HG03139 (cell line): ENCODE data around the gene B4GALT5.
"Not testable (repeated sequence)": the region's sequence is repeated elsewhere in the genome, so short reads cannot be mapped to it uniquely, and the experiment has no call there.

Experiments used
- ATAC-seq: cut with Tn5 transposase; IDR thresholded peaks from one replicate; pipeline ENCODE4 v1.9.1; 2021; ENCODE audit not compliant: unreplicated experiment

B4GALT5 gene

DNA sequence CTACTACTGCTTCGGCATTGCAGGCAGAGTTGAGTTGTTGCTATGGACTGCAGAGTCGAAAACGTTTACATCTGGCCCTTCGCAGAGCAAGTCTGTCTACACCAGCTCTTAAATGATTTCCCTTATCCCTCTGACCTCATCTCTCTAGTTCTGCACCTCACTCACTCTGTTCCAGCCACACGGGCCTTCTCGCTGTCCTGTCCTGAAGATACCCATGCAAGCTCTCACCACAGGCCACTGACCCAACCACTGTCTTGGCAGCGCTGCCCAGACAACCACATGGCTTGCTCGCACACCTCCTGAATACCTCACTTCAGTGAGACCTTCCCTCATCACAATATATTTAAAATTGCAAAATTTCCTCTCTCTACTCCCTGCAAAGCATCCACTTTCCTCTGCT is 31.4 kb downstream of the B4GALT5 start:
- no peak for ATAC-seq

DNA sequence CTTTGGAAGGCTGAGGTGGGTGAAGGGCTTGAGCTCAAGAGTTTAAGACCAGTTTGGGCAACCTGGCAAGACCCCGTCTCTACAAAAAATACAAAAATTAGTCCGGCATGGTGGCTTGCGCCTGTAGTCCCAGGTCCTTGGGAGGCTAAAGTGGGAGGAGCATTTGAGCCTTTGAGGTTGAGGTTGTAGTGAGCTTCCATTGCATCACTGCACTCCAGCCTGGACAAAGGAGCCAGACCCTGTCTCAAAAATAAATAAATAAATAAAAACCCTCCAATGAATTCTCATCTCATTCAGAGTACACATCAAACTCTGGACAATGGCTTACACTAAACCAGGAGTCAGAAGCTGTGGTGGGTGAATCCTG is 31.8 kb downstream of the B4GALT5 start:
- ATAC-seq, result no peak

DNA sequence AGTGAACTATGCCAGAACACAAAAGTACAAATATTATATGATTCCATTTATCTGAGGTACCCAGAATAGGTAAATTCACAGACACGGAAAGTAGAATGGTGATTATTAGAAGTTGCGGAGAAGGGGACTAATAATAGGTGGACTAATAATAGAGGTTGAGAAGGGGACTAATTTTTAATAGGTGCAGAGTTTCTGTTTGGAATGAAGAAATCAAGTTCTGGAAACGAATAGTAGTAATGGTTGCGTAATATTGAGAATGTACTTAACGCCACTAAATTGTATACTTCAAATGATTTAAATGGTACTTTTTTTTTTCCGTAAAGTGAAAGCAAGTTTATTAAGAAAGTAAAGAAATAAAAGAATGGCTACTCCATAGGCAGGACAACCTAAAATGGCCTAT is 33.2 kb downstream of the B4GALT5 start:
- ATAC-seq, result no peak

DNA sequence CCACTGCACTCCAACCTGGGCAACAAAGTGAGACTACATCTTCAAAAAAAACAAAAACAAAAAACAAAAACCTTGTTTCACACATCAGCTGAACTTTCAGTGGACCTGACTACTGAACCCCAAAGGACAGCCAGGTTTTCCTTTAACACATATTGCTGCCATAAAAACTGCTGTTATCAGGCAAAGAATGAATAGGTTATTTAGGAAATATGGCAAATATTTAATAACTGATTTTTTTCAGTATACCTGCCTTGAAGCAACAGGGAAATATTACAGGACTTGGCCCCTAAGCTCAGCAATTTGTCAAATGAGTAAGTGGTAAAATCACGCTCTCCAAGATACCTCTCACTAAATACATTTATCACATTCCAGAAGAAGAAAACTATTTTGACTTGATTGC is 34.0 kb downstream of the B4GALT5 start:
- no peak for ATAC-seq

DNA sequence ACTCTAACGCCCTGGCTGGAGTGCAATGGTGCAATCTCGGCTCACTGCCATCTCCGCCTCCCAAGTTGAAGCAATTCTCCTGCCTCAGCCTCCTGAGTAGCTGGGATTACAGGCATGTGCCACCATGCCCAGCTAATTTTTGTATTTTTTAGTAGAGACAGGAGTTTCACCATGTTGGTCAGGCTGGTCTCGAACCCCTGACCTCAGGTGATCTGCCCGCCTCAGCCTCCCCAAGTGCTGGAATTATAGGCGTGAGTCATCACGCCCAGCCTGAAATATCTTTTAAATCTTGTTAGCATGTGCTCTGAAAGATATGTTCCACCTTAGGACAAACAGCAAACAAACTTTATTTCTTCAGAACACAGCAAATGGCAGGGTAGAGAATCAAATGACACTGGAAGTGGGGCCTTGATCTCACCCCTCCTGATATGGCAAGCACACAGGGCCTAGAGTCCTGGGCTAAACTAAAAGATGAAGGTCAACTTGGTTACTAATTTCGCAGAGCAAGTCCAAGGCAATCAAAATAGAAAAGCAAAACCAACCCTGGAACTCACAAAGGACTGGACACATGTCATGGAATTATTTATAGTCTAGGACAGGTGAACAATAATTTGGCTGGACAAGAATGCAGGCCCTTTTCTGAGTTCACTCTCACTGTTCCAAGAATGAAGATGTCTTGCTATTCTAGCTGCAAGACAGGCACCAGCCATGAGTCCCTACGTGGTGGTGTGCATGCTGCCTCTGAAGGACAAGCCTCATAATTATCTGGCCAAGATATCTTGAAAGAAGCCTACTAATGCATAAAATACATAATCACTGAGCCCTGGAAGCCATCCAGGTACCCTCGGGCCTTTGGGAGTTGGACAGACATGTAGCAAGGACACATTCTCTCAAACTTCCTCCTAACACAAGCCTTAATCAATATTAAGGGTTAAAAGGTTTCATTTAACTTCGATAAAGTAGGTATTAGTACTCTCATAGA is 35.6 kb downstream of the B4GALT5 start:
- ATAC-seq, result no peak

DNA sequence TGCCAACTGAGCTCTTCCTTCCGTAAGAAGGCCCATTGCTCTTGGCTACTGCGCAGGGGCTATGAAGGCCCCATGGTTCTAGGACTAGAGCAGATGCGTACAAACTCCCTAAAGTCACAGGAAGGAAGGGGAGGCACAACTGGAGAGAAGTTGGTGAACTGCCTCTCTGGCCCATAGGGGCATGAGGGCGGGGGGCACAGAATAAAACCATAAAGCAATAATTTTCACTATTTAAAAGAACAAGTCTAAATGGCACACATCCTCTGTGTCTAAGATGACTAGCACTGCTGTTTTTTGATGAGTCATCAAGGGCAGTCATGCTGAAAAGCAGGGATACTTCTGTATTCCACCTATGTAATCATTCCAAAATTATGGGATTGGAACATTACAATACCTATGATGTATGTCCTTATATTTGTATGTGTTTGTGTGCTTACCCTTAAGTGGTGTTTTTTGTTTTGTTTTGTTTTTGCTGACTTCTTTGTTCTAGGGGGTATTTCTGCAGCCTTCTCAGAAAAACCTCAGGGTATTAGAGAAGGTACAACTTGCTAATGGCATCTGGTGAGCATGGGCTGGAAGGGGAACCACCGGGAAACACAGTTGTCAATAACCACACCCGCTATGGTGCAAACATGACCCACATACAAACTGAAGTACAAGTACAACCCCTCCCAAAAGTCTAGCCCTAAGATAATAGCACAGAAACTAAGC is 36.9 kb downstream of the B4GALT5 start:
- ATAC-seq, result no peak

DNA sequence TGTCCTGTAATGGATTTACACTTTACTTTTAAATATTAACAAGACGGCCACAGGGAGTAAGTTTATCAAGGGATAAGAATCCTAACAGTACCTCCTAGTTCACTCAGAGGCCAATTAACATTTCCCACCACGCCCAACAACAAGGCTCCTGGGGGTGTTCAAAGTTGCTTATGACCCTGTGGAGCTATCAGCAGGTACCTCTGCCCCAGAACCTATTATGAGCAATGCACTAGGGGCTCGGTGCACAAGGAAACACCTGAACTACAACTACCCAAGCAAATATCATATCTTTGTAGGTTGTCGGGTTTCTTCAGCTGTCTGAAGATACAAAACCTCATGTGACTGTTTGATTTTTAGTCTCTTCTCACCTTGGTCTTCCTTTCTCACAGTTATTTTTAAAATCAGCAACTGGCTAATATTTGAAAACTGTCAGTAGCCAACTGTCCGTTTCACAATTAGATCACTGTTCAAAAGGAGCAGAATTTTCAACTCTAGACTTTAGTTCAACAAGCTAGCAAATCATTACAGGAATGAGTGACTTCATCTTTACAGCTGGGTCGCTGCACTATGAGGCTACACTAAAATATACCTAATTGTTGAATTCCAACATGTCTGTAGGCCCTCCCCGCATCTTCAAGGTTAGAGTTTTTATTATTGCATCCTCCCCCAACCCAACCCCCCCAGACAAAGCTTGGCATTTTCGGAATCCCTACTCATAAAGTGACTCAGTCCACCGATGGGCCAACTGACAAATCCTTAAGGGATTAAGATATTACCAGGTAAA is 38.1 kb downstream of the B4GALT5 start:
- no peak for ATAC-seq

DNA sequence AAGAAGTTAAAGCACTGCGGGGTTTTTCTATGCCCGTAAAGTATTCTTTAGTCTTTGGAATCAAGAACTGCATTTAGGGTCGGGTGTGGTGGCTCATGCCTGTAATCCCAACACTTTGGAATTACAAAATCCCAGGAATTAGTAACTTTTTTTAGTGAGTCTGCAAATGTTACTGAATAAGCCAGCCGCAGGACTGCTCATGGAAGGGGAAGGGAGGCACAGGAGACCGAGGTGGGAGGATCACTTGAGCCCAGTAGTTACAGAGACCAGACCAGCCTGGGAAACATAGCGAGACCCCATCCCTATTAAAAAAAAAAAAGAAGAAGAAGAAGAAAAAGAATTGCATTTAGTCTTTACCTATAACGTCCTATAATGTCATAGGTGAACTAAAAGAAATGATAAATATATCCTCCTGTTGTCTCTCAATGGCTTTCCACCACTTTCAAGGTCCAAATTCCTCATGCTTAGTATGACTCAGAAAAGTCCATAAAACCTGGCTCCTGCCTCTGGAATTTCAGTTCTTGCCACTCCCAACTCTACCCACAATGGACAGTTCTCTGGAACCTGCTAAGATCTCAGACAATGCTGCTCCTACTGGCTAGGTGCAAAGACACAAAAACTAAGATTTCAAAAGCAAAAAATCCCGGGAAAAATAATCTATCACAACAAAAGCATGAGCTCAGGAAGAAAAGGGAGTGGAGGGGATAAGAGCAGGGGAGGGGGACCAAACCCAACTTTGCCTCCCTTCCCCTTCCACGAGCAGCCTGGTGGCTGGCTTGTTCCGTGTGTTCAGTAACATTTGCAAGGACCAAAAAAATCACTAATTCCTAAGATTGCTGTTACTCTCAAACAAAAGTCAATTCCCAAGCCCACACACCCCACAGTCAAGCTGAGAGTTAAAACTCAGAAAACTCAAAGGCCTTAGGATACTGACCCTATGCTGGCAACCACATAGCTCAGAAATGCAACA is 39.0 kb downstream of the B4GALT5 start:
- ATAC-seq, result no peak

DNA sequence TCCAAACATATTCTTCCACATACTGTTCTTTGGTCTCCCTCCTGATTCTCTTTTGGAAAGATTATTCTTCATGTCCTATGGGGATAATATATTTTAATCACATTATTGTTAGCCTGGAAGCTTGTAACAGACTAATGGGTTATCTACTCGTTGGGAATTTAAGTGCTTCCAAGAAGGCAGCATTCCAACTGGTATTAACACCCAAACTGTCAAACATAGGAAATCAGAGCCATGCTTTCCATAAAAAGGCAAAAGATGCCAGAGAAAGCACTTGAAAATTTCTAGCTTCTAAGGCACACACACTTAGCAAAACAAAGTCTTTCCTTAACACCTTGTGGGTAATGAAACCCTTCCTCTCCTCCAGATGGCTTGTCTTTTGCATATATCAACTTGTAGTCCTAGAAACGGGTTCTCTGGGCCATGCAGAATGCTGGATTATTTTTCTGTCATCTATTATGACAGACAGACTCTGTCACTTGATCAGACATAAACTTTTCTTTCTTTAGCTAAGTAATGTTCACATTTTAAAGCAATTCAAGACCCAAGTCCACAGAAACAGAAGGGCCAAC is 41.5 kb downstream of the B4GALT5 start:
- ATAC-seq, result no peak

DNA sequence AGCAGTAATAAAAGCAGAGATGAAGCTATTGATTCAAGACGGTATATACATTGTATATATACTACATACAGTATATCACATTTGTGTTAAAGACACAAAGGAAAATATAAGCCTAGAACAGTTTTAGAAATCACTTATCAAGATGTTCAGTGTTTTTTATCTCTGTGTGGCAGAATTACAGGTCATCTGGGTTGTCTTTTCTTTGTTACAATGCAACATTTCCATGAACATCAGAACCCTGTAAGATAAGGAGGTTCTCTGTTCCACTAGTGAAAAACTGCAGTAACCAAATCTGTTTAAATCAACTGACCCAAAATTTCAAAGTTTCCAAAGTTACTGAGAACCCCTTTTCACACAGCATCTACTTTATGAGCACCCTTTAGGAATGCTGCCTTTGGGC is 42.2 kb downstream of the B4GALT5 start:
- no peak for ATAC-seq

DNA sequence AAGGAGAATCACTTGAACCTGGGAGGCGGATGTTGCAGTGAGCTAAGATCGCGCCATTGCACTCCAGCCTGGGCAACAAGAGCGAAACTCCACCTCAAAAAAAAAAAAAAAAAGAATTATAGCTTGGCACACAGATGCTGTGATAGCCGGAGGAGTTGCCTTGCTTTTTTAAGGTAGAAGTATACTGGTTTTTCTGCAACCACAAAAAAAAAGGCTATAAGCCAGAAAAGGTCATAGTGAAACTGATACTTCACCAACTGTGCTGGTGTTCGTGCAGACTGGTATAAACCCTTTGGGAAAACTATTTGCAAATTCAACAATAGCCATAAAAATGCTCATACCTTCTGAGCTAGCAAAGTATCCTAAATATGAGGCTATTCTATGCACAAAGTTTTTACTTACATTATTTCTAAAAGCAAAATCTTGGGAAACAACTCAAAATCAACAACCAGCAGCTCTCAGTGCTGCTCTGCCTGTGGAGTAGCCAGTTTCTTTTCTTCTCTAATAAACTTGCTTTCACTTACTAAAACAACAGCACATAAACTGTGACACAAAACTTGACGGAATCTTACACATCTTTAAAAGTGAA is 44.0 kb downstream of the B4GALT5 start:
- ATAC-seq, result peak; percentile 50

DNA sequence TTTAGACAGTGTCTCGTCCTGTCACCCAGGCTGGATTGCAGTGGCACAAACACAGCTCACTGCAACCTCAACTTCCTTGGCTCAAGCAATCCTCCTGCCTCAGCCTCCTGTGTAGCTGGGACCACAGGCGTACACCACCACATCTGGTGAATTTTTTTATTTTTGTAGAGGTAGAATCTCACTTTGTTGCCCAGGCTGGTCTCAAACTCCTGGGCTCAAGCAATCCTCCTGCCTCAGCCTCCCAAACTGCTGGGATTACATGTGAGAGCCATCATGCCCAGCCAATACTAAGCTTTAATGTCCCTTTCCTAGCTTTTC is 44.8 kb downstream of the B4GALT5 start:
- not testable (repeated sequence) for ATAC-seq

DNA sequence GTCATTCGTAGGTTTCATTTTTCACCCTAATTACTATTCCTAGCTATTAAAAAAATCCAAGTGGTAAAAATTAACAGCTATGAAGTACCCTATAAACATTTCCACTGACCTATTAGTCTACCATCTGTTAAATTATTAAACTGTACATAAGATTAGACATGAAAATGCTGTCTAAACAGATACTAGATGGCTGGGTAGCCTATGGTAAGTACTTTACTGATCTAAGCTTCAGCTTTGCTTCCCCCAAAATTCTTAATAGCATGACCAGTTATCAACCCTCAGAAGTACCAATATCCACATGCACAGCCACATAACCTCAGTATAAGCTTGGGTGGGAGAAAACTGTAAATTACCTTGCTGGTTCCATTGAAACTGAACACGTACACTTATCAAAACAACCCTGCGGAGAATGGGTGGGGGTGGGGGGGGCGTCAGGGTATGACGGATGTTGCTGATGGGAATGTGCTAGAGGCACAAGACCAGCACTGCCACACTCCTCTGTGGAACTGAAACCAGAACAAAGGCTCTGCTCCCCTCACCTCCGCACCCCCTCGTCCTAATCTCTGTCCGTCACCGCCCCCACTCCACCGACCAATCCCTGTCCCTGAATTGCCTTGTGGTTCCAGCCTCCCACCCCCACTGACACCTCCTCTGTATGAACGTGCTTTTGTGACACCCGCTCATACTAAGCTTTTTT is 45.3 kb downstream of the B4GALT5 start:
- peak; percentile 70 for ATAC-seq

DNA sequence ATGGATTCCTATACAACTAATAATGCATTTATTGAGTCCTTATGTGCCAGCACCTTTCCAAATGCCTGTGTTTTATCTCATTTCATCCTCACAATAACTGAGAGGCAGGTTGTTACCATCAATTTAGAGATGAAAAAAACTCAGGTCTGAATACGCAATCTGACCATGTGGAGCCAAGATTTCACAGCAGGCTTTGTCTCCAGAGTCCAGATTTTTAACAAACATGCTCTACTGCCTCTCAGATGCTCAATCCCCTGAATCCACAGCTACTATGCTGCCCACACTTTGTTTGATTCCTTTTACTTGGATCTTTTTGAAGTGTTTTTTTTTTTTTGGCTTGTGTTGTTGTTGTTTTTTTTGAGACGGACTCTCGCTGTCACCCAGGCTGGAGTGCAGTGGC is 46.8 kb downstream of the B4GALT5 start:
- no peak for ATAC-seq

DNA sequence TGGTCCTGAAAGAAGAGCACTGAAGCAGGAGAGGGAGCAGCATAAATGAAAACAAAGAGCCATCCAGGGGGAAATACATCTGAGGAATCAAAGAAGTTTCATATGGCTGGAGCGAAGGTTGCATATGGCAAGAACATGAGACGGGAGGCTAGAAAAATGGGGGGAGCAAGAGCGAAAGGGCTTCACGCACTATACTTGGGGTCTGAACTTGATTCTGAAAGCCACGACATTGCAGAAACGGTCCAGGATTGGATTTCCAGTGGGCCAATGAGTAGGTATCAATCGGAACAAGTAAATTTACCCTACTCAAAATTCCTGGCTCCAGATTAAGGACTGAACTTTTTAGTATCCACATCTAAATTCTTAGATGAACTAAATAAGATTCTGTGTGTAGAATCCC is 47.9 kb downstream of the B4GALT5 start:
- ATAC-seq, result no peak

DNA sequence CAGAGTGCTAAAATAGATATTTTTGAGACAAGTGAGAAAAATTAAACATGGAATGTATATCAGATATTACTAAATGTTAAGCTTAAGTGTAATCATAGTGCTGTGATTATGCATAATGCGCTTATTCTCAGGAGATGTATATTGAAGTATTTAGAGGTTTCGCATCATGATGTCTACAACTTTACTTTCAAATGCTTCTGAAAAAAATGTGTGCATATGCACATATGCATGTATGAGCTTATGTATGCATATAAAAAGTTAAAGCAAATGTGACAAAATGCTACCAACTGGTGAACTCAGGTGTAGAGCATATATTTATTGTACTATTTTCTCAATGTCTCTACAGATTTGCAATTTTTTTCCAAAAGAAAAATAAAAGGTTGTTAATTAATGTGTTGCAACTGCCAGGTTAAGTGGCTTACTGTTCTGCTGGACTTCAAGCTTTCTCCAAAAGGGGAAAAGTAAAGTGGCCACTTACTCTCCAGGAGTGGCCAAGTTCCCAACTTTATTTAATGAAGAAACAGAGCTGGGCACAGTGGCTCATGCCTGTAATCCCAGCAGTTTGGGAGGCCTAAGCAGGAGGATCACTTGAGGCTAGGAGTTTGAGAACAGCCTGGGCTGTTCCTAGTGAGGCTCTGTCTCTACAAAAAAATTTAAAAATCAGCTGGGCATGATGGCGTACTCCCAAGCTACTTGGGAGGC is 48.9 kb downstream of the B4GALT5 start:
- no peak for ATAC-seq

DNA sequence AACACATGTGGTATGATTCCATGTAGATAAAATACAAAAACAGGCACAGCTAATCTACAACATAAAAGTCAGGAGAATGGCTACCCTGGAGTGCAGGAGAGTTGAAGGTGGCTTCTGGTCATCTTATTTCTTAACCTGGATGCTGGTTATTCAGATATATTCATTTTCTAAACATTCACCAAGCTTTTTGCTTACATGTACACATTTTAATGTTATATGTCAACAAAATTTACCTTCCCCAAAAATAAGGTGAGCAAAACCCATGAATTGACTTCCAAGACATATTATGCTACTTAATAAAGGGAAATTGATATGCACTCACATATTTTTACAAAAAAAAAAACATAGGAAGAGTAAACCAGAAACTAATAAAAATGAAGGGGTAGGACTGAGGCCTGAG is 50.6 kb downstream of the B4GALT5 start:
- no peak for ATAC-seq

DNA sequence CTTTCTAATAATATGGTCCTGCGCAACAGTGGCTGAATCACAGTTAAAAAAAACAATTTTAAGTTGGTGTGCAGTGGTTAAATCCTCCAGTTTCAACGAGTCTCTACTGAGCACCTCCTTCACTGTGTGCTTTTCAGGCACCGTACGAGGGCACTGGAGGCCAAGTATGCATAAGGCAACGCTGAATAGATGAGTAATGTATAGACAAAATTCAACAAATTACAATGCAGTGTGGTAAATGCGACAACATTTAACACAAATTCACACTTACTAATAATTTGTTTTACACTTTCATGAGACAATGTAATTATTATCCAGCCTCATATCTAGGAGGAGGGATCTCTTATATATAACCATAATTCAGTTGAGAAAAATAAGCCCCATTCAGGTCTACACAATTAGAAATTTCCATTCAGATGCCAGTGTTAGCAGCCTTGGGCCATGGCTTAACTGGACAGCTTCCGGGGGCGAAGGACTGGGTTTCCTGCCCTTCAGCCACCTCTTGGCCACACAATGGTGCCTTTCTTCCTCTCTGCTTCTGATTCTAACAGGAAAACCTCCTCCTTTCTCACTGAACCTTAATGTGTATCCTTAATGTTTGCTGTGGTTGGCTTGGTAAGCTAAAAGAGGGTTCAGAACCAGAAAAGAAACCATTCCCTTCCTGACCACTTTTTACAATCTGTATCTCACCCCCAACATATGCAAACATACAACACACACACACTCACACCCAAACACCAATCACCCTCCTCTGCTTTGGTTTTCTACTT is 51.9 kb downstream of the B4GALT5 start:
- ATAC-seq, result no peak
